ENCODE results near the gene B4GALT5. TPM values are rescaled to one million over a fixed set of nuclear protein-coding genes. Genes with fewer than 3 reads are reported as not detected.

The B4GALT5 gene
- total RNA-seq, 1 experiment from 2014 or later = 63.1 TPM

- ChIA-PET CTCF (interaction anchor here (1.2 kb wide), 1 partner anchor 55 kb away, joined by 5 read pairs; no protein-coding TSS in a partner anchor), POLR2A (ENCODE audit: unreplicated experiment) (interaction anchor here (0.6 kb wide), 1 partner anchor 1068 kb away, joined by 9 read pairs; no protein-coding TSS in a partner anchor)
- Histone ChIP-seq H4K20me1 (ENCODE audit: insufficient read depth) (no peaks in the 10 kb centered on the region), H3K4me3 (peak overlapping the region; percentile 2; the same call in 1 of the 2 replicates), H3K79me2 (ENCODE audit: low read depth) (peaks cover 17% of the 10 kb centered on the region; the same call in 1 of the 2 replicates), H3F3A (ENCODE audit: insufficient read depth, low read depth) (peaks cover 79% of the 10 kb centered on the region), H3K9me2 (ENCODE audit: insufficient read depth) (no peaks in the 10 kb centered on the region), H3K9me3 (ENCODE audit: insufficient read depth, low read depth) (no peaks in the 10 kb centered on the region), H2AFZ (no peak overlapping the region), H3K27ac (peak overlapping the region; percentile 98), H3K27me3 (ENCODE audit: insufficient read depth, low read depth) (no peaks in the 10 kb centered on the region), H3K4me2 (peak overlapping the region; percentile 81), H3K36me3 (ENCODE audit: low read depth) (no peaks in the 10 kb centered on the region), H3K4me1 (replicated peaks; ENCODE audit: insufficient read depth) (peaks cover 75% of the 10 kb centered on the region)
- intact Hi-C loops (cut with micrococcal nuclease; ENCODE audit: unreplicated experiment) = no loop called here
- TF ChIP-seq EZH2 (IDR thresholded peaks at IDR 0.05; ENCODE audit: low read depth) (no peak), CTCF (conservative IDR thresholded peaks at IDR 0.05) (no peak)
- BruUV-seq (replicated peaks) = no TSS peak
- no peak for DNase-seq
These were observed 118.3 kb downstream of the B4GALT5 start for GRCh38 chr20:49595346-49595745.

- Histone ChIP-seq H3K36me3 (ENCODE audit: low read depth) (no peaks in the 10 kb centered on the region), H4K20me1 (ENCODE audit: insufficient read depth) (no peaks in the 10 kb centered on the region), H3K79me2 (ENCODE audit: low read depth) (peaks cover 21% of the 10 kb centered on the region; the same call in 1 of the 2 replicates), H3K27me3 (ENCODE audit: insufficient read depth, low read depth) (no peaks in the 10 kb centered on the region), H3F3A (ENCODE audit: insufficient read depth, low read depth) (peaks cover 83% of the 10 kb centered on the region), H3K9me2 (ENCODE audit: insufficient read depth) (no peaks in the 10 kb centered on the region), H3K4me1 (replicated peaks; ENCODE audit: insufficient read depth) (peaks cover 79% of the 10 kb centered on the region), H3K4me3 (peak overlapping the region; percentile 2; the same call in 1 of the 2 replicates), H3K27ac (peak overlapping the region; percentile 98), H3K9me3 (ENCODE audit: insufficient read depth, low read depth) (no peaks in the 10 kb centered on the region), H2AFZ (no peak overlapping the region), H3K4me2 (peak overlapping the region; percentile 81)
- BruUV-seq (replicated peaks) = no TSS peak
- POLR2A ChIA-PET (ENCODE audit: unreplicated experiment) = interaction anchor here (0.6 kb wide), 1 partner anchor 1068 kb away, joined by 9 read pairs; no protein-coding TSS in a partner anchor
- DNase-seq = no peak
- CTCF ChIA-PET = no interaction called here
- intact Hi-C loops (cut with micrococcal nuclease; ENCODE audit: unreplicated experiment) = loop anchor here (1.0 kb wide), 1 partner anchor 44 kb away; no protein-coding TSS in a partner anchor
- TF ChIP-seq EZH2 (IDR thresholded peaks at IDR 0.05; ENCODE audit: low read depth) = no peak
- TF ChIP-seq CTCF (conservative IDR thresholded peaks at IDR 0.05) = no peak
These were observed 118.8 kb downstream of the B4GALT5 start for GRCh38 chr20:49594931-49595315.

- H3K4me2 ChIP-seq = peak overlapping the region; percentile 81
- no peaks in the 10 kb centered on the region for H3K36me3 ChIP-seq (ENCODE audit: low read depth)
- H3K4me1 ChIP-seq (replicated peaks; ENCODE audit: insufficient read depth) = peaks cover 85% of the 10 kb centered on the region
- no peaks in the 10 kb centered on the region for H4K20me1 ChIP-seq (ENCODE audit: insufficient read depth)
- no peaks in the 10 kb centered on the region for H3K27me3 ChIP-seq (ENCODE audit: insufficient read depth, low read depth)
- H3K4me3 ChIP-seq = peak overlapping the region; percentile 7; the same call in 1 of the 2 replicates
- BruUV-seq (replicated peaks) = no TSS peak
- H3K9me2 ChIP-seq (ENCODE audit: insufficient read depth) = no peaks in the 10 kb centered on the region
- POLR2A ChIA-PET (ENCODE audit: unreplicated experiment) = interaction anchor here (0.6 to 0.9 kb wide), 5 partner anchors 8 to 1069 kb away, joined by 3 to 15 read pairs (median 6); no protein-coding TSS in a partner anchor
- intact Hi-C loops (cut with micrococcal nuclease; ENCODE audit: unreplicated experiment) = loop anchor here (1.0 kb wide), 1 partner anchor 43 kb away; no protein-coding TSS in a partner anchor
- no peaks in the 10 kb centered on the region for H3K9me3 ChIP-seq (ENCODE audit: insufficient read depth, low read depth)
- CTCF ChIA-PET = interaction anchor here (0.6 to 0.8 kb wide), 2 partner anchors 41 to 52 kb away, joined by 3 to 4 read pairs; no protein-coding TSS in a partner anchor
- H3K79me2 ChIP-seq (ENCODE audit: low read depth) = peaks cover 24% of the 10 kb centered on the region; the same call in 1 of the 2 replicates
- peaks cover 87% of the 10 kb centered on the region for H3F3A ChIP-seq (ENCODE audit: insufficient read depth, low read depth)
- H2AFZ ChIP-seq = no peak overlapping the region
- TF ChIP-seq CTCF (conservative IDR thresholded peaks at IDR 0.05) (no peak), EZH2 (IDR thresholded peaks at IDR 0.05; ENCODE audit: low read depth) (no peak)
- peak; percentile 84 to 100 for DNase-seq
- H3K27ac ChIP-seq = peak overlapping the region; percentile 98
These were observed 119.3 kb downstream of the B4GALT5 start for GRCh38 chr20:49594143-49594930.

All from PC-9 (cell line).